D721Med (cell line): Measurements from ENCODE around the gene SLC17A9.

ENCODE experiments used
- DNase-seq: peaks from one replicate; pipeline ENCODE4 v3.0.0; 2011; ENCODE audit warnings: low spot score; ENCODE audit not compliant: insufficient read length
- FAIRE-seq: peaks from 2 replicates; lab custom pipeline; 2011; peaks lifted over from hg19 to GRCh38; lab: Jason Lieb, UNC
- CTCF ChIP-seq: IDR thresholded peaks from 2 replicates; pipeline ENCODE4 v1.5.1; 2012; ENCODE audit warnings: mild to moderate bottlenecking, control low read depth; ENCODE audit not compliant: insufficient read depth; ENCODE audit errors: missing control alignments

Gene SLC17A9

GRCh38 chr20:62914970-62915457 is 37.5 kb upstream of the SLC17A9 start:
- FAIRE-seq (no peak), DNase-seq (no peak)
- no peak for TF ChIP-seq CTCF

GRCh38 chr20:62916703-62917476 is 35.6 kb upstream of the SLC17A9 start:
- no peak for DNase-seq
- FAIRE-seq: no peak
- no peak for TF ChIP-seq CTCF

GRCh38 chr20:62917720-62918119 is 34.8 kb upstream of the SLC17A9 start:
- FAIRE-seq (no peak), DNase-seq (no peak)
- no peak for TF ChIP-seq CTCF

- DNase-seq: no peak
- TF ChIP-seq CTCF: no peak
- FAIRE-seq: no peak
Observed at GRCh38 chr20:62918147-62918546, 34.4 kb upstream of the SLC17A9 start.

GRCh38 chr20:62918831-62919230 is 33.7 kb upstream of the SLC17A9 start:
- no peak for FAIRE-seq
- no peak for DNase-seq
- no peak for TF ChIP-seq CTCF

- DNase-seq: no peak
- FAIRE-seq: no peak
- TF ChIP-seq CTCF: no peak
Observed at GRCh38 chr20:62920039-62920645, 32.4 kb upstream of the SLC17A9 start.
